GM12864 (cell line): ENCODE data around the gene ATP6V0A1.
"Not testable (repeated sequence)": the region's sequence is repeated elsewhere in the genome, so short reads cannot be mapped to it uniquely, and the experiment has no call there.

Source experiments
- DNase-seq: peaks from one replicate; pipeline ENCODE4 v3.0.0-alpha.2; 2011; ENCODE audit warnings: low read depth
- H3K4me3 ChIP-seq: 2 replicates; pipeline ENCODE4 v1.5.1; 2011; ENCODE audit warnings: mild to moderate bottlenecking, low read depth, low read length, control low read depth
- TF ChIP-seq, protein P1 (sequence below): IDR thresholded peaks from 2 replicates; pipeline ENCODE4 v1.5.1; 2011; ENCODE audit warnings: low read depth, mild to moderate bottlenecking, moderate library complexity, low read length, control low read depth, inconsistent platforms; ENCODE audit errors: missing control alignments

The ATP6V0A1 gene

DNA sequence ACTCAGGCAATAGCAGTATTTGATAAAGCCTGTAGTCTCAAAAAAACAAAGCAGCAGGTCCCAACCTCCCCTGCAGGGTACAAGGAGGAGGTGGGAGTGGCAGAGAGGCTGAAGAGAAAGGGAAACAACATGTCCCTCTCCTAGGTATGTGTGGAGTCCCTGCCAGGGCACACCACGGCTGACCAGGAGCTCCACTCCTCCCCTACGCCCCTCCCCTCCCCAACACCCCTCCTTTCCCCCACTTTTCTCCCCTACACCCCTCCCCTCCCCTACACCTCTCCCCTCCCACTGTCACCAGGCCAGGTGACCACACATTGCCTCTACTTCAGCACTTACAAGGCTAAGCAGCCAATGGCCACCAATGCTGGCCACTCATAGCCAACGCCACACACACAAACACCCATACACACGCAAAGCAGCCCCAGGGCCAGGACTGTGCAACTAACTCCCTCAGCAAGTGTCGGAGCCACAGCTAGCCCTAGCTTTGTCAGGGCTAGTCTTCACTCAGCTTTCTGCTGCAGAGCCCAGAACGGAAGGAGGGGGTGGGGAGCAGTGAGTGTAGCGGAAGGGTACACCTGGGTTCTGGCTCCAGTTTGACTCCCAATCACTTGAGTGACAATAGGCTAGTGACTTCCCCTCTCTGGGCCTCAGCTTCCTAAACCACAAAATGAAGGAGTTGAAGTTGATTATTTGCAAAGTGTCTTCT is 43.8 kb upstream of the ATP6V0A1 start:
- TF ChIP-seq, protein P1, sequence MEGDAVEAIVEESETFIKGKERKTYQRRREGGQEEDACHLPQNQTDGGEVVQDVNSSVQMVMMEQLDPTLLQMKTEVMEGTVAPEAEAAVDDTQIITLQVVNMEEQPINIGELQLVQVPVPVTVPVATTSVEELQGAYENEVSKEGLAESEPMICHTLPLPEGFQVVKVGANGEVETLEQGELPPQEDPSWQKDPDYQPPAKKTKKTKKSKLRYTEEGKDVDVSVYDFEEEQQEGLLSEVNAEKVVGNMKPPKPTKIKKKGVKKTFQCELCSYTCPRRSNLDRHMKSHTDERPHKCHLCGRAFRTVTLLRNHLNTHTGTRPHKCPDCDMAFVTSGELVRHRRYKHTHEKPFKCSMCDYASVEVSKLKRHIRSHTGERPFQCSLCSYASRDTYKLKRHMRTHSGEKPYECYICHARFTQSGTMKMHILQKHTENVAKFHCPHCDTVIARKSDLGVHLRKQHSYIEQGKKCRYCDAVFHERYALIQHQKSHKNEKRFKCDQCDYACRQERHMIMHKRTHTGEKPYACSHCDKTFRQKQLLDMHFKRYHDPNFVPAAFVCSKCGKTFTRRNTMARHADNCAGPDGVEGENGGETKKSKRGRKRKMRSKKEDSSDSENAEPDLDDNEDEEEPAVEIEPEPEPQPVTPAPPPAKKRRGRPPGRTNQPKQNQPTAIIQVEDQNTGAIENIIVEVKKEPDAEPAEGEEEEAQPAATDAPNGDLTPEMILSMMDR = no peak
- 0 out of 2 replicates have a peak overlapping the region, but pooled peaks have one; percentile 9 for H3K4me3 ChIP-seq
- peak; percentile 46 for DNase-seq

DNA sequence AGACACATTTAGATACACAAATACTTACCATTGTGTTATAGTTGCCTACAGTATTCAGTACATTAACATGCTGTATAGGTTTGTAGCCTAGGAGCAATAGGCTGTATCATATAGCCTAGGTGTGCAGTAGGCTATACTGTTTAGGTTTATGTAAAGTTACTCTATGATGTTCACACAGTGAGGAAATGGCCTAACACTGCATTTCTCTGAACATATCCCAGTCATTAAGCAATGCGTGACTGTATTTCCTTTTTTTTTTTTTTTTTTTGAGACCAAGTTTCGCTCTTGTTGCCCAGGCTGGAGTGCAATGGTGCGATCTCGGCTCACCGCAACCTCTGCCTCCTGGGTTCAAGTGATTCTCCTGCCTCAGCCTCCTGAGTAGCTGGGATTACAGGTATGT is 40.7 kb upstream of the ATP6V0A1 start:
- DNase-seq, H3K4me3 ChIP-seq: not testable (repeated sequence)

DNA sequence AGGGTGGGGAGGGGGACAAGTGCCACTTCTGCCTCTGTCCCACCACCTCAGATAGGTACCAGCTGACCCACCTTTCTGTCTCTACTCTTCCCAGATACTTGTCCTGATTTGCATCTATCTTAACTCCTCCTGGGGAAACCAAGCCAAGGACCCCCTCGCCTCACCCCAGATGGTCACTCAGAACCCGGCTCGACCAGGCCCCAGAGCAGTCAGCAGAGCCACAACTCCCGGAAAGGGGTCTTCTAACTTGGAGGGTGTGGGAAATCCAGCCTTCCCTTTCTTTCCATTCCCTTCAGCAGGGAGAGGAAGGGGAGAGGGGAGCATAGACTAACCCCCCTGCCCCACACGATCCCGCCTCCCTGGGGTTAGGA is 37.6 kb upstream of the ATP6V0A1 start:
- TF ChIP-seq, protein P1 = no peak
- DNase-seq = no peak
- no peak overlapping the region for H3K4me3 ChIP-seq

DNA sequence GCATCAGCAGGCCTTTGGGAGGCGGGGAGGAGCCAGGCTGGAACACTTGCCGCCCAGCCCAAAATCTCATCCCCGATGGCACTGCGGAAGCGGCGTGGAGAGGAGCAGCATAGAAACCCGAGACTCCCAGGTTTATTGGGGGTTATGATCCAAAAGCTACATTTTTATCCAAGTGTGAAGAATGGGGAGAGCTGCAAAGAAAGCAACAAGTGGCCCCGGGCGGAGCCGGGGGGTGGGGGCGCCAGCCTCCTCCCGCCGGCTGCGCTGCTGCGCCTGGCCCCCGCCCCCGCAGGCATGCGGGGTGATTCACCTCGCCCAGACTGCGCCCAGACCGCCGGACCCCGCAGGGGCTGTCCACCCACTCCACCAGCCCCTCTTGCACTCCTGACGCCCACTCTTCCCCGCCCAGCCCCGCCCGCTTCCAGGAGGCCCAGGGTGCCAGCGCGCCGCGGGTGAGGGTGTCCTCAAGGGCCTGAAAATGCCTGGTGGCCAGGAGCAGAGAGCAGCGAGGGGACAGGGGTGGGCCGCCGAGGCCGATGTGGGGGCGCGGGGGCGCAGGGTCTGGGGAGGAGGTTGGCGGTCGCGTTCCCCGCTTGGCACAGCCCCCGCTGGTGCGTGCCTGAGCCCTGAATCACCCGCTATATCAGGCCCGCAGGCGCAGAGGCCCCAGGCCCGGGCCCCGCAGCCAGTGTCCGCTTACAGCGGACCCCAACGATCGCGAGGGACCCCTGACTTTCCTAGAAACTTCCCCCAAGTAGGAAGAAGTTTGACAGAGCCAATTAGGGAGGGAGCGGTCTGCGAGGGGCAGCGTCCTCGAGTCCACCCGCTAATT is 37.0 kb upstream of the ATP6V0A1 start:
- DNase-seq = no peak
- peak overlapping the region; percentile 27 for H3K4me3 ChIP-seq
- TF ChIP-seq, protein P1 = no peak

DNA sequence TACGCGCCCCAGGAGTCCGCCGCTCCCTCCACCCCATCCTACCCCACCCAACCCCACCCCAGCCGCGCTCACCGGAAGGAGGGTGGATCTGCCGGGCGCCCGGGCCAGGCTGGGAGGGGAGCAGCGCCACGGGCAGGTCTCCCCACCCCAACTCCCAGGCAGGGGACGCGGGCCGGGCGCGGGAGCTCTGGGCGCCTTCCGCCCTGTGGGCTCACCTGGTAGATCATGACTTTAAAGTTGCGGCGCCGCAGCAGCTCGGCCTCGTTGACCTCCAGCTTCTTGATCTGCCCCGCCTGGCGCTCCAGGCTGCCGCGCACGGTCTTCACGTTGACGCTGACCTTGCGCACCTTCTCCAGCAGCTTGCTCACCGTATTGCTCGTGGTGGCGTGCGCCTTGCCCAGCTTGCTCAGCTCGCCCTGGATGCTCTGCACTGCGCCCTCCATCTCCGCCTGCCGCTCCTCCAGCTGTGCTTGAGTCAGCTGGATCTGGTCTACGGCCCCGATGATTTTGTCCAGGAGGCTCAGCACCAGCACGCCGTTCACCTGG is 36.2 kb upstream of the ATP6V0A1 start:
- peak overlapping the region; percentile 47 for H3K4me3 ChIP-seq
- no peak for DNase-seq
- TF ChIP-seq, protein P1 = no peak

DNA sequence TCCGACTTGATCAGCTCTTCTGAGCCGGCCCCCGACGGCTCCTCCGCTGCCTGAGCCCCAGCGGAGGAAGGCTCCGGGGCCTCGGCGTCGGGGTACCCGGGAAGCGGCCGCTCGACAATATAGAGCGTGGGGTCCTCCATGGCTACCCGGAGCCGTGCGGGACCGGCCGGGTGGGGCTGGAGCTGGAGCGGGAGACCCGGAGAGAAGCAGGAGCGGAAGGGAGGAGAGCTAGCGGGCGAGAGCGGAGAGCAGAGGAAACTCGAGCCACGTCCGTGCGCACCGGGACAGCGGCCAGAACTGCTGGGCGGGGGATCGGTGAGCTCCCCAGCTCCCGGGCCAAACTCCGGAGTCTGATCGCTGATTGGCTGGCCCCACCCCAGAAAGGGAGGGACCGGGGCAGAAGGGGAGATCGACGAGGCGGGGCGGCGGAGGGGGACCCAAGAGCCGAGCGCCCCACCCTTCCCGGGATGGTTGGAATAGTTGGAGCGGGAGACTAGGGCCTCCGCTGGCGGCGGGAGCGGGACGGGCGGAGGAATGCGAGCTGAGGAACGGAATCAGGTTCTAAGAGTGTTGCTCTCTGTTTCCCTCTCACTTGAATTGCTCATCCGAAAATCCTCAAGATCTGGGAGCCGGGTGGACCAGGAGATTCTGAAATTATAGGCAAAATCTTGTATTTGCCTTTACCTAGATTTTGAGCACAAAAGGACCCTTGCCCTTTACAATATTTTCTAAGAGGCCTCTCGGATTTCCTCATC is 35.5 kb upstream of the ATP6V0A1 start, which contains the start of gene CAVIN1:
Gene CAVIN1, minus strand, starts transcription at position 299 of the 755 bp plus-strand sequence. Its CDS starts 159 bp downstream, at position 140.
- H3K4me3 ChIP-seq = peak within 1 kb of the TSS; percentile 47
- TF ChIP-seq, protein P1 = no peak
- no peak for DNase-seq

DNA sequence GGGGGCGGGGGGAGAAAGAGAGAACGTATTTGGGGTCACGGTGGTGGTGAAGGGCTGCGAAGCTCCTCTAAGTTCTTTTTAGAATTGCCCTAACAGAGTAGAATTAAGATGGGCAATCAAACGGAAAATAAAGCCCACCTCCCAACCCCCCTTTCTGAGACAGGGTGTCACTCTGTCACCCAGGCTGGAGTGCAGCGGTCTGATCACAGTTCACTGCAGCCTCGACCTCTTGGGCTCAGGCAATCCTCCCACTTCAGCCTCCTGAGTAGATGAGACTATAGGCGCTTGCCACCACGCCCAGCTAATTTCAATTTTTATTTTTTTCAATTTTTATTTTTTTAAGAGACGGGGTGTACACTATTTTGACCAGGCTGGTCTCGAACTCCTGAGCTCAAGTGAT is 34.9 kb upstream of the ATP6V0A1 start:
- DNase-seq = no peak
- no peak overlapping the region for H3K4me3 ChIP-seq
- TF ChIP-seq, protein P1 = no peak
